OCI-M1 (cell line): Measurements from ENCODE around the gene ZNF625.
"Not testable (repeated sequence)": the region's sequence is repeated elsewhere in the genome, so short reads cannot be mapped to it uniquely, and the experiment has no call there.

Experiments
- DNase-seq: peaks from one replicate; lab custom pipeline; 2025; lab: John Stamatoyannopoulos, UW

Gene ZNF625

DNA sequence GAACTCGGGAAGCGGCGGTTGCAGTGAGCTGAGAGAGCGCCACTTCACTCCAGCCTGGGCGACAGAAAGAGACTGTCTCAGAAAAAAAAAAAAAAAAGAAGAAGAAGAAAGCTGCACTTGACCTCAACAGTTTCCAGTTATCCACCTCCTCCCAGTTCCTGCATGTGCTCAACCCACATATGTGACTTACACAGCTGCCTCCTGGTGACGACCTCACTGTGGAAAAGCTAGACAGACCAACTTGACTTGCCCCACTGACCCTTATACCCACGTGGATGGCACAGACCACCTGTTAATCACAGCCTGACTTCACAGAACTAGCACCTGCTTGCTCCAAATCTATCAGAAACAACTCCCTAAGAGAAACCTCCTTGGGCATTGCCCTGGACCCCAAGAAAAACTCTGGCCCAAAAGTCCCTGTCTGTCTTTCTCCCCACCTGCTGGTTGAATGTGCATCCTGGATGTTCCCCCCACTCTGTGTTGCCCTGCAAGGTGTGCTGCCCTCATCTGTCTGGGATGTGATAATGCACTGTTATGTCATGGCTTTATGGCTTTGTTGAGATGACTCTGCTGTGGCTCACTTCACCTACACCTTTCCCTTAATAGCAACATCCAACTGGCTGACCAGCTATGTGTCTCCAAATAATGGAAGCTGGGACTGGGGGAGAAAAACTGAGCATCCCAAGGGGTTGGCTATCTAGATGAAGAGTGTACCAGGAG lies 19.2 kb downstream of the ZNF625 start:
- peak; percentile 73 for DNase-seq

DNA sequence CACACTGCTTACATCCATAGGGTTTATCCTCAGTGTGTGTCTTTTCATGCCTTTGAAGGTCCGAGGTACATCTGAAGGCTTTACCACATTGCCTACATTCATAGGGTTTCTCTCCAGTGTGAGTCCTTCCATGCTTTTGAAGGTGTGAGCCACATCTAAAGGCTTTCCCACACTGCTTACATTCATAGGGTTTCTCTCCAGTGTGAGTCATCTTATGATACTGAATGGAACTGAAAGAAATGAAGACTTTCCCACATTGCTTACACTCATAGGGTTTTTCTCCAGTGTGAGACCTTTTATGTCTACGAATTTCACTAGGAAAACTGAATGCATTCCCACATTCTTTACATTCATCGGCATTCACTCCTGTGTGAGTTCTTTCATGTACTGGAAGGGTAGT lies 23.5 kb downstream of the ZNF625 start:
- peak; percentile 49 for DNase-seq

DNA sequence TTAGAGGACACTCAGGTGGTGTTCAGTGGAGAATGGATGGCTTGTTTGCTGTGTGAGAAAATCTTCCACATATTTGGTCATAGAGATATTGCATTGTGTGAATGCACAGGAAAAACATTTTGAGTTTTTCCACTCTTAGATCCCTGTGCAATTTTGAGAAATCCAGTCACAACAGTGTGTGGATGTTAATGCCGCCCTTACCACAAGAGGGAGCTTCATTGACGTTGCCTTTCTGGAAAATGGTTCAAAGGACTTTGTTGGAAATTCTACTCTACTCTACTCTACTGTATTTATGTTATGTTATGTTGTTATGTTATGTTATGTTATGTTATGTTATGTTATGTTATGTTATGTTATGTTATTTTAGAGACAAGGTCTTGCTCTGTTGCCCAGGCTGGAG lies 29.8 kb downstream of the ZNF625 start:
- DNase-seq: peak; percentile 68

DNA sequence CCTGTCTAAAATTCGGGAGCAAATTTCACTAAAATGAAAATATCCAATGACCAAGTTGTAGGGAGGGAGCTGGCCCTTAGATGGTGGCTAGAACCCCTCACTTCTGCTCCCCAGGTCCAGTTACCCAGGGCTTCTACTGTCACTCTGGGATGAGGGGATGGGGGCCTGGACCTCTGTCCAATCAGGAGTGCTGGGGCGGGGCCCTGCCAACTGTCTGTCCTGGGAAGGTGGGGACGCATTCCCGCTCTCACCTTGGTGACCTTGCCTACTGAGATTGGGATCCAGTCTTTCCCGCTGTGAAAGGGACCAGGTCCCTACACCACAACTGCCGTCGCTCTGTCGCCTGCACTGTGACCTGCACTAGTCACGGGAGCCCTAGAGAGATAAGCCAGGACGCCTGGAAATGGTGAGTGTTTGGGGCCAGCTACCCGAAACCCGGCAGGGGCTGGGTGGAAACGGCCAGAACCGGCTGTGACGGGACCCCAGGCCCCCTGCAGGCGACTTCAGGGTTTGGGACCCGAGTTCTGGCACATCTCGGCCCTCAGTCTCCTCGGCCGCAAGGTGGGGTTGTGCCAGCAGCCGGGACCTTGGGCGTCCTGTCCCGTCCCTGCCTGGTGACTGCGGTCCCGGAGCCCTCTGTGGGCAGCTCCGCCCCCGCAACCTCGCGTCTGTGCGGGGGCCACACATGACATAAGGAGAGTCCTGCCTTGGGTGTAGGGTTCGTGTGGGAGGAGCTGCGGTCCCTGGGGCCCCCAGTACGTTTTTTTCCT lies 39.1 kb downstream of the ZNF625 start:
- no peak for DNase-seq

DNA sequence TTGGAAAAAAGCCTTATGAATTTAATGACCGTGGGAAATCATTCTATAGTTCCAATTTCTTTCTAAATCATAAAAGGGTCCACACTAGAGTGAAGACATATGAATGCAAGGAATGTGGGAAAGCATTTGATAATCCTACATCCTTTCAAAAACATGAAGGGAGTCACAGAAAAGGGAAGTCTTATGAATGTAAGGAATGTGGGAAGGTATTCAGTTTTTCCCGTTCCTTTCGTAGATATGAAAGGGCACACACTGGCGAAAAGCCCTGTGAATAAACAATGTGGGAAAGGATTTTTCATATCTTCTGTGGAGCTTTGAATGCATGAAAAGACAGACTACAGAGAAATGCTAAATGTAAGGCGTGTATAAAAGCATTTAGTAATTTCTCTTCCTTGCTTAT lies 43.4 kb downstream of the ZNF625 start:
- no peak for DNase-seq

DNA sequence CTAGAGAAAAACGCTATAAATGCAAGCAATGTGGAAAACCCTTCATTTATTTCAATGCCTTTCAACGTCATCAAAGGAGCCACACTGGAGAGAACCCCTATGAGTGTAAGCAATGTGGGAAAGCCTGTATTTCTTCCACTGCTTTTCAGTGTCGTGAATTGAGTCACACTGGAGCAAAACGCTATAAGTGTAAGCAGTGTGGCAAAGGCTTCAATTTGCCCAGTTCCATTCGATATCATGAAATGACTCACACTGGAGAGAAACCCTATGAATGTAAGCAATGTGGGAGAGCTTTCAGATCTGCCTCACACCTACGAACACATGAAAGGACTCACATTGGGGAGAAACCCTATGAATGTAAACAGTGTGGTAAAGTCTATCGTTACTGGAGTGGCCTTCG lies 43.8 kb downstream of the ZNF625 start:
- DNase-seq: no peak

DNA sequence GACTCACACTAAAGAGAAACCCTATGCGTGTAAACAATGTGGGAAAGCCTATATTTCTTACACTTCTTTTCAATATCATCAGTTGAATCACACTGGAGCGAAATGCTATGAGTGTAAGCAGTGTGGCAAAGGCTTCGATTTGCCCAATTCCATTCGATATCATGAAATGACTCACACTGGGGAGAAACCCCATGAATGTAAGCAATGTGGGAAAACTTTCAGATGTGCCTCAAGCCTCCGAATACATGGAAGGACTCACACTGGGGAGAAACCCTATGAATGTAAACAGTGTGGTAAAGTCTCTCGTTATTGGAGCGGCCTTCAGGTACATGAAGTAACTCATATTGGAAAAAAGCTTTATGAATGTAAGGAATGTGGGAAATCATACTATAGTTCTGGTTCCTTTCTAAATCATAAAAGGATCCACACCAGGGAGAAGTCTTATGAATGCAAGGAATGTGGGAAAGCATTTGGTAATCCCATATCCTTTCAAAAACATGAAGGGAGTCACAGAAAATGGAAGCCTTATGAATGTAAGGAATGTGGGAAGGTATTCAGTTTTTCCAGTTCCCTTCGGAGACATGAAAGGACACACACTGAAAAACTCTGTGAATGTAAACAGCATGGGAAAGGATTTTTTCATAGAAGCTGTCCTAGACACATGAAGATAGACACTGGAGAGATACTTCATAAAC lies 44.4 kb downstream of the ZNF625 start:
- no peak for DNase-seq

DNA sequence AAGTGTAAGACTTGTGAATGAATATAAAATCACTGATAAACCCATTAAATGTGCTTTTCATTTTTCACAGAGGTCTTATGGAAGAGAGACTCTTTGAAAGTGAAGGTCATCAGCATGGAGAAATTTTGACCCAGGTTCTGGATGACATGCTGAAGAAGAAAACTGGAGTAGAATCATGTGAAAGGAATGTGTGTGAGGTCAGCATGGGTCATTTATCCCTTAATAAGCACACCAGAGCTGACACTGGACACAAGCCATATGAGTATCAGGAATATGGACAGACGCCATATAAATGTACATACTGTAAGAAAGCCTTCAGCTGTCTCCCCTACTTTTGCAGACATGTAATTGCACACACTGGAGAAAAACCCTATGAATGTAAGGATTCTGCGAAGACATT lies 45.4 kb downstream of the ZNF625 start:
- no peak for DNase-seq

DNA sequence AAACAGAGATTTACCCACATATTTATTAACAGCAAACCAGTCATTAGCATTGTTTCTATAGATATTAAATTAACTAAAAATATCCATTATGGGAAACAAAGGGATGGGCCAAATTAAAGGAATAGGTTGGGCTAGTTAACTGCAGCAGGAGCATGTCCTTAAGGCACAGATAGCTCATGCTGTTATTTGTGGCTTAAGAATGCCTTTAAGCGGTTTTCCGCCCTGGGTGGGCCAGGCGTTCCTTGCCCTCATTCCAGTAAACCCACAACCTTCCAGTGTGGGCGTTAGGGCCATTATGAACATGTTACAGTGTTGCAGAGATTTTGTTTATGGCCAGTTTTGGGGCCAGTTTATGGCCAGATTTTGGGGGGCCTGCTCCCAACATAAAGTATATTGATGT lies 52.6 kb downstream of the ZNF625 start:
- not testable (repeated sequence) for DNase-seq

DNA sequence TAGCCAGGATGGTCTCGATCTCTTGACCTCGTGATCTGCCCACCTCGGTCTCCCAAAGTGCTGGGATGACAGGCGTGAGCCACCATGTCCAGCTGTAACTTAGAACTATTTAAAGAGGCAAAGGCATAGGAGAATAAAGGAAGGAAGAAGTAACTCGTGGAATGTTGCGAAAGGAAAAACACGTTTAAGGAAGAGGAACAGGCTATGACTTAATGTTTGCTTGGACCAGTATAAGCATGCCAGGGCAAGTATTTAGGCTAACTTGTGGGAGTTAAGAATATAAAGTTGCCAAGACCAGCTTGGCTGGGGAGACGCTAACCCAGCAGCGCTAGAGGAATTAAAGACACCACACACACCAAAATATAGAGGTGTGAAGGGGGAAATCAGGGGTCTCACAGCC lies 58.5 kb downstream of the ZNF625 start:
- no peak for DNase-seq

DNA sequence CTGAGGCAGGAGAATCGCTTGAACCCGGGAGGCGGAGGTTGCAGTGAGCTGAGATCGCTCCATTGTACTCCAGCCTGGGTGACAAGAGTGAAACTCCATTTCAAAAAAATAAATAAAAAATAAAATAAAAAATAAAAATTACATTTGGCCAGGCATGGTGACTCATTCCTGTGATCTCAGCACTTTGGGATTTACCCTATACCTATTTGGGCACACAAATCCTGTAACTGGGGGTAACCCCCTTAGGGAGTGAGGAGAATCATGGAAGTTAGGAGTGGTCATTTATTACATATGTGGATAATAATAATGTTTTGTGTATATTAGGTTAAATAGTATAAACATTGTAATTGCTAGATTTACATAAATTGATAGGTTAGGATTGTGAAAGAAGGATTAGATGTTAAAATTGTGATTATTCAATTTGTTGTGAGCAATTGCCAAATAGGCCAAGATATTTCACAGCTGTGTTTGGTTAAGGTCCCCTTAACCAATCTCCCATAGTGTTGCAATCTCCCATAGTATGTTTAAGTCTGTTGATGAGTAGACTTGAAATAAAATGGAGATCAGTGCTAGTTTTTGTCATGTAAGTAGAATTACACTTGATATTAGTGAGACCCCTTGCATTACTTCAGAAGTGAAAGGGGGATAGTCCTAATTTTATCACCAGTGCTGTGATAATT lies 61.3 kb downstream of the ZNF625 start:
- DNase-seq: no peak
